NCI-H2171 (cell line): ENCODE data around the gene ZNF568.

ENCODE experiments used
- DNase-seq: peaks from one replicate; lab custom pipeline; 2025; lab: John Stamatoyannopoulos, UW

The ZNF568 gene

DNA sequence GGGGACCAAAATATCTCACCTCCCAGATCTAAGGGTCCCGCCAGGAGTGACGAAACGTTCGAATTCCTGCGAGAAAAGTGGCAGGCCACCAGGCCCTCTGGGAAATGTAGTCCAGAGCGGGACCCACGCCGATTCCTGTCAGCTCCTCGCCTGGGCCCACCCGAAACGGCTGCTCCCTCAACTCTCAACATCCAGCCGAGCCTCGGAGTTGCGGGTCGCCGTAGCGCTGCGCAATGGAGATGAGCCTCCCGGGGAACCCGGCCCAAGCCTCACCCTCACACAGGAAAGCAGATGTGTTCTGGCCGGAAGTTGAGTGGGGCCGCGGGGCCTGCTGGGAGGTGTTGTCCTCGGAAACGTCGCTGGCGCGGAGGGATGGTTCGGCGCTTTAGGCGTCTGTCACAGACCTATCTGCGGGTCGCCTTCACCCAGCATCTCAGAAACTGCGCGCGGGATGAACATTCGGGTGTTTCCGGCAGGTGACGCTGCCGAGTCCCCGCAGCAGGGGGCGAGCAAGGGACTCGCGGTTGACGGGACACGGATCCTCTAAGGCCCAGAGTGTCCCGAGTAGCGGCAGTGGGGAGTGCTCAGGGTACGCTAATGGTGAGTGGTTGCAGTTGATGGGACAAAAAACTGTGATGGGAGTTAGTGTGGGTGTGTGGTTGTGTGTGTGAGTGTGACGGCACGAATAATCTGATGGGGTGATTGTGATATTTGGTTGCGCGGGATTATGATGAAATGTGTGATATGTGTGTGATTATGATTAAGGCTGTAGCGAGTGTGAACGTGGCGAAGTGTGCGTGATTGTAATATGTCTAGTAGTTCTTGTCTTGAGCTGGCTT is at the start of gene ZNF568, which contains the start of gene ZNF829:
Gene ZNF568 (plus strand): TSS at position 341 of the 839 bp plus-strand sequence. CDS start 6,439 bp downstream, outside the sequence.
Gene ZNF829 (minus strand): TSS at position 300 of the 839 bp plus-strand sequence. CDS start 1,124 bp downstream, outside the sequence.
- peak; percentile 93 for DNase-seq

DNA sequence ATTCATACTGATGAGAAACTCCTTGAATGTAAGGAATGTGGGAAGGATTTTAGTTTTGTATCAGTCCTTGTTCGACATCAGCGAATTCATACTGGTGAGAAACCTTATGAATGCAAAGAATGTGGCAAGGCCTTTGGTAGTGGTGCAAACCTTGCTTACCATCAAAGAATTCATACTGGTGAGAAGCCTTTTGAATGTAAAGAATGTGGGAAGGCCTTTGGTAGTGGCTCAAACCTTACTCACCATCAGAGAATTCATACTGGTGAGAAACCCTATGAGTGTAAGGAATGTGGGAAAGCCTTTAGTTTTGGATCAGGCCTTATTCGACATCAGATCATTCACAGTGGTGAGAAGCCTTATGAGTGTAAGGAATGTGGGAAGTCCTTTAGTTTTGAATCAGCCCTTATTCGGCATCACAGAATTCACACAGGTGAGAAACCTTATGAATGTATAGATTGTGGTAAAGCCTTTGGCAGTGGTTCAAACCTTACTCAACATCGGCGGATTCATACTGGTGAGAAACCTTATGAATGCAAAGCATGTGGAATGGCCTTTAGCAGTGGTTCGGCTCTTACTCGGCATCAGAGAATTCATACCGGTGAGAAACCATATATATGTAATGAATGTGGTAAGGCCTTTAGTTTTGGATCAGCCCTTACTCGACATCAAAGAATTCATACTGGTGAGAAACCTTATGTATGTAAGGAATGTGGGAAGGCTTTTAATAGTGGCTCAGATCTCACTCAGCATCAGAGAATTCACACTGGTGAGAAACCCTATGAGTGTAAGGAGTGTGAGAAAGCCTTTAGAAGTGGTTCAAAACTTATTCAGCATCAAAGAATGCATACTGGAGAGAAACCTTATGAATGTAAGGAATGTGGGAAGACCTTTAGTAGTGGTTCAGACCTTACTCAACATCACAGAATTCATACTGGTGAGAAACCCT is 38.9 kb upstream of the ZNF568 start:
- DNase-seq, result no peak

DNA sequence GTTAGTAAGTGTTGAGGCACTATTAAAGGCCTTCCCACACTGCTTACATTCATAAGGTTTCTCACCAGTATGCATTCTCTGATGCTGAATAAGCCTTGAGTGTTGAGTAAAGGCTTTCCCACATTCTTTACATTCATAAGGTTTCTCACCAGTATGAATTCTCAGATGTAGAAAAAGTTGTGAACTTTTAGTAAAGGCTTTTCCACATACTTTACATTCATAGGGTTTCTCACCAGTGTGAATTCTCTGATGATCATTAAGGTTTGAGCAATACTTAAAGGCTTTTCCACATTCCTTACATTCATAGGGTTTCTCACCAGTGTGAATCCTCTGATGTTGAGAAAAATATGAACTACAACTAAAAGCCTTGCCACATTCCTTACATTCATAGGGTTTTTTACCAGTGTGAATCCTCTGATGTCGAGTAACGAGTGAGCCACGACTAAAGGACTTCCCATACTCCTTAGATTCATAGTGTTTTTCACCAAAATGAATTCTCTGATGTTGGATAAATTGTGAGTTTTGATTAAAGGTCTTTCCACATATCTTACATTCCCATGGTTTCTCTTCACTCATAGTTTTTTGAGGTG is 24.3 kb upstream of the ZNF568 start:
- no peak for DNase-seq

DNA sequence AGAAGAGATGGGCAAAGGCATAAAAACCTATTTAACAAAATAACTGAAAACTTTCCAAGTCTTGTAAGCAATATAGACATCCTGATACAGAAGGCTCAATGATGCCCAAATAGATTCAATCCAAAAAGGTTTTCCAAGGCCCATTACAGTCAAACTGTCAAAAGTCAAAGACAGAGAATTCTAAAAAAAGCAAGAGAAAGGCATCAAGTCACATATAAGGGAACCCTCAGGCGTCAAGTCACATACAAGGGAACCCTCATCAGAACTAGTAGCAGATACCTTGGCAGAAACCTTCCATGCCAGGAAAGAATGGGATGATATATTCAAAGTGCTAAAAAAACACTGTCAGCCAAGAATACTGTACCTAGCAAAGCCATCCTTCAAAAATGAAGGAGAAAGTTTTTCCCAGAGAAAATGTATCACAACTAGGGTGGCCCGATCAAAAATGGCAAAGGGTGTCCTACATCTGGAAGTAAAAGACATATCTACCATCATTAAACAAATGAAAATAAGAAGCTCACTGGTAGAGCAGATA is 21.2 kb upstream of the ZNF568 start:
- DNase-seq, result no peak

DNA sequence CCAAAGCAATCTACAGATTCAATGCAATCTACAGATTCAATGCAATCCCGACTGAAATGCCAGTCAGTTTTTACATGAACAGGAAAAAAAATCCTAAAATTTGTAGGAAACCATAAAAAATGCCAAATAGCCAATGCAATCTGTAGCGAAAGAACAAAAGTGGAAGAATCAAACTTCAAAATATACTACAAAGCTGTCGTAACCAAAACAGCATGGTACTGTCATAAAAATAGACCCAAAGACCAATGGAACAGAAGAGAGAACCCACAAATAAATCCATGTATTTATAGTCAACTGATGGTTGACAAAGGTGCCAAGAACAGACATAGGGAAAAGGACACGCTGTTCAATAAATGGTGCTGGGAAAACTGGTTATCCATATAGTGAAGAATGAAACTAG is 17.7 kb upstream of the ZNF568 start:
- no peak for DNase-seq

DNA sequence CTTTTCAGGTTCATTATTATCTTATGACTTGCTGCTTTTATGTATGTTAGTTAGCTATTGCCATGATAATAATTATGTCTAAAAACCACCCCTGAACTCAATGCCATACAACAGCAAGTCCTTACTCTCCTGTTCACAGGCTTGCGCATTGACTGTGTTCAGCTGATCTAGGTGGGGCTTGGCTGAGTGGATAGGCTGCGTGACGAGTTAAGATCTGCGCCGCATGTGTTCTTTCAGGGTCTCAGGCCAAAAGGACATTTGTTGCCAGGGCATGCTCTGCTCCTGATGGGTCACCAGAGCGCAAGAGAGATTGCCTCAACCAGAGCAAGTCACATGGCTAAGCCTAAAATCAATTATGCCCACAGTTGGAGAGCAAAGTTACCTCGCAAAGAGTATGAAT is 859 bp downstream of the ZNF568 start:
- no peak for DNase-seq

DNA sequence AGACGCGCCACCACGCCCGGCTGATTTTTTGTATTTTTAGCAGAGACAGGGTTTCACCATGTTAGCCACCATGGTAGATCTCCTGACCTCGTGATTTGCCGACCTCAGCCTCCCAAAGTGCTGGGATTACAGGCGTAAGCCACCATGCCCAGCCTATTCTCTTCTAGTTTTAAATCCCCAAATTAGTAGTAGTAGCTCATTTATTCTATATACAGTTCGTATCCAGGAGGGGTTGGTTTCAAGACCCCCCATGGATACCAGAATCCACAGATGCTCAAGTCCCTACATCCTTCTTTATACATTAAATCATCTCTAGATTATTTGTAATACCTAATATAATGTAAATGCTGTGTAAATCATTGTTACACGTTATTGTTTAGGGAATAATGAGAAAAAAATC is 2.0 kb downstream of the ZNF568 start:
- DNase-seq, result no peak

DNA sequence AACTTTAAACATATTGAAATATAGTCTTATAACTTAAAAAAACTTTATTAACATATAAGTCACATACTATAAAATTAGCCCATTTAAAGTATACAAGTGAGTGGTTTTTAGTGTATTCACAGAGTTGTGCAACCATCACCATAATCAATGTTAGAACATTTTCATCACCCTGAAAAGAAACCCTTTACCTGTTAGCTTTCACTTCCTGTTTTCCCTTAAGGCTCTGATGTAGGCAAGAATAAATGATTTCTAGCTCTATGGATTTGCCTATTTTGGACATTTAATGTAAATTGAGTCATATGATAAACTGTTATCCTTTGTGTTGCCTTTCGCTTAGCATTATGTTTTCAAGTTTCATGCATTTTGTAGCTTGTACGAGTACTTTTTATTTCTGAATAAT is 15.6 kb downstream of the ZNF568 start:
- no peak for DNase-seq

DNA sequence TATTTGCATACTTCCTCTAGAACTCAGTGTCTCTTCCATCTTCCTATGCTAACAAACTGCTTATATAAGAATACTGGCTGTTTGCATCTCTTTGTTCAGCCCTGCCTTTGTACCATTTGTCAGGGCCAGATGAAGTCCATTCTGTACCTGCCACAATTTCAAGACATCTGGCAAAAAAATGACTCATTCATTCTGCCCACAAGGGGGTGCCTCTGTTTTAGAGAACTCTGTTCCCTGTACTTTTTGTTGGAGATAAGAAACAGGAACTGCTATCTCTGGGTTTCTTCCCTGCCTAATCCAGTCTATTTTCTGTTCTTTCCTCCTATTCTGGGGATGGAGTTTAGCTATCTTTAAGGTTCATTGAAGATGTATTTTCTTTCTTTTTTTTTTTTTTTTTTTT is 23.0 kb downstream of the ZNF568 start:
- DNase-seq, result no peak

DNA sequence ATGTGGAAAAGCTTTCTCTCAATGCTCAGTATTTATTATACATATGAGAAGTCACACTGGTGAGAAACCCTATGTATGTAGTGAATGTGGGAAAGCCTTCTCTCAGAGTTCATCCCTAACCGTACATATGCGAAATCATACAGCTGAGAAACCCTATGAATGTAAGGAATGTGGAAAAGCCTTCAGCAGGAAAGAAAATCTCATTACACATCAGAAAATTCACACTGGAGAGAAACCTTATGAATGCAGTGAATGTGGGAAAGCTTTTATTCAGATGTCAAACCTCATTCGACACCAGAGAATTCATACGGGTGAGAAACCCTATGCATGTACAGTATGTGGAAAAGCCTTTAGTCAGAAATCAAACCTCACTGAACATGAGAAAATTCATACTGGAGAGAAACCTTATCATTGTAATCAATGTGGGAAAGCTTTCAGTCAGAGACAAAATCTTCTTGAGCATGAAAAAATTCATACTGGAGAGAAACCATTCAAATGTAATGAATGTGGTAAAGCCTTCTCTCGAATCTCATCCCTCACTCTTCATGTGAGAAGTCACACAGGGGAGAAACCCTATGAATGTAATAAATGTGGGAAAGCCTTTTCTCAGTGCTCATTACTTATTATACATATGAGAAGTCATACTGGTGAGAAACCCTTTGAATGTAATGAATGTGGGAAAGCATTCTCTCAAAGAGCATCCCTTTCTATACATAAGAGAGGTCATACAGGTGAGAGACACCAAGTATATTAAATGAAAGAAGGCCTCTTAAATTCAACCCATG is 34.4 kb downstream of the ZNF568 start:
- no peak for DNase-seq

DNA sequence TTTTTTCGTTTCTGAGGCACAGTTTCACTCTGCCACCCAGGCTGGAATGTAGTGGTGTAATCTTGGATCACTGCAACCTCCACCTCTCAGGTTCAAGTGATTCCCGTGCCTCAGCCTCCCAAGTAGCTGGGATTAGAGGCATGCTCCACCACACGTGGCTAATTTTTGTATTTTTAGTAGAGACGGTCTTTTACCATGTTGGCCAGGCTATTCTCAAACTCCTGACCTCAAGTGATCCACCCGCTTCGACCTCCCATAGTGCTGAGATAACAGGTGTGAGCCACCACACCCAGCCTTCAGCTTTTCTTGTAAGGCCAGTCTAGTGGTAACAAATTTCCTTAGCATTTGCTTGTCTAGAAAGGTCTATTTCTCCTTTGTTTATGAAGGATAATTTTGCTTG is 46.2 kb downstream of the ZNF568 start:
- no peak for DNase-seq

DNA sequence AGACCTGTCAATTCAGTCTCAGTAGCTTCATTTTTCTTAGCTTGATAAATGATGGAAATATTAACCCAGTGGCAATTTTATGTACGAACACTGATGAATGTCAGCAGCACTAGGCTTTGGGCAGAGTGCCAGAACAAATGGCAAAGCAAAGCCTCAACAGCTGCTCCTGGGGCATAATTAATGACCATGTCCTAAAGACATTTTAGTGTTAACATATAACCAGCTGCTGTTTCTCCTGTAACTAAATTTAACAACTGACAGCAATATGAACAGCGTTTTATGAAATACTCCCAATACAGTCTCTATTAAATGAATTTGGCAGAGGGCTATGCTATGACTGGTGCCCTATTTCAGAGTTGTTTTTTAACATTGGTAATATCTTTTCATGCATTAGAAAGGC is 47.1 kb downstream of the ZNF568 start:
- DNase-seq, result peak; percentile 77

DNA sequence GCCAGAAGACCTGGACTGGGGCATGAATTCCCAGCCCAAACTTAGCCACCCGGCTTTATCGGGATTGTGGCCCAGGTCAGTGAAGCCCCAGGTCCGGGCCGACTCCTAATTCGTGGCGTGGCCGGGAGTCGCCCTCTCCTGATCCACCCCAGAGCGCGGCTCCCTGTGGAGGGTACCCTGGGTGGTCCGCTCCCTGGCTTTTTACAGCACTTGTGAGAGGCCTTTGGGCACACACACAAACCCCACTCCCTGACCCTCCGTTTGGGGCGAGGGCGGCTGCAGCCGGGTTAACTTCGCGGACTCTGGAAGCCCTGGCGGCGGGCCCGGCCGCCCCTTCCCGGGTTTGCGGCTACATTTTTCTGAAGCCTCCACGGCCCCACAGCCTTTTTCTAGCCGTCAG is 56.4 kb downstream of the ZNF568 start:
- DNase-seq, result no peak

DNA sequence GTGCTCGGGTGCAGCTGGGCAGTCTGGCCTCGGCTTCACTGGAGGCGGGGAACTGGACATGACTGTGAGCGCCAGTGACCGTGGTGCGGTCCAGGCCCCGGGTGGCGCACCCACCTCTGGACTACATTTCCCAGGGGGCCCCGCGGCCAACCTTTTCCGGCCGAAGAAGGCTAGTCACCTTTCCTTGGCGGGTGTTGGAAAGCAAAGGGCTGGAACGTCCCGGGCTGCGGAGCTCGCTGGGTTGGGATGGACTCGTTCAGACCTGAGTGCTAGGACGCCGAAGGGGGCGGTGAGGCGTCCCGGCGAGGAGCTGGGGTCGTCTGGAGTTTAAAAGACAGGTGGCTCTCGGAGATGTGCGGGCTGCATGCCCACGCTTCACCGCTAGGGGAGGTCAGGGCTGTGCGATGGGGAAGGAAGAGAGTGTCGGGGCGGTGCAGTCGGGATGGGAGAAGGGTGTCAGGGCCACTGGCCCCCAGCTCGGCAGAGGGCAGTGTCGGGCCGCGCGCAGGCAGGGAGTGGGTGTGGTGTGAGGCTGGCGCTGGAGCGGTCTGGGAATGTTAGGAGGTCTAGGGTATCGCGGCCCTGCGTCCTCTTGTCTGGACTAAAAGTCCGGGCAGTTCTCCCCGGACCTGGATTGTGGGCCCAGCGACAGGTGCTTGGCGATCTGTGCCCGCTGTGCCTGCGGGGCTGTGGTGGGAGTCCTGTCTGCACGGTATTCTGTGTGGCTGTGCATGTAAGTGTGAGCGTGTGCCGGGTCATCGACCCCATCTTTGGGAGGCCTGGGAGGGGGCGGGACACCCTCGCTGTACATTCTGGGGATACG is 57.1 kb downstream of the ZNF568 start:
- no peak for DNase-seq

DNA sequence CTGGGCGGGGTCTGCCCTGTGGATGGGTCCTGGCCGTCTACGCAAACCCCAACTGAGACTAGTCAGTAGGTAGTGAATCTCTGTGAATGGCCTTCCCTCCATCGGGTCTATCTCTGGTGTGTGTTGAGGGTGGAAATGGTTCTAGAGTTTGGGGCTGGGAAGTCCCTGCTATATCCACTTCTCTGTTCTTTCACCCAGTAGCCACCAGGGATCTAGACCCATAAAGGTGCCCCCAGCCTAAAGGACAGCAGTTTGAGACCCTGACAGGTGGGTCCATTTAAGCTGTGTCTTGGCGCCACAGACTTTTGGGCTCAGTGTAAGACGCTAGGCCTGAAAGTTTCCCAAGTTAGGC is 57.7 kb downstream of the ZNF568 start:
- DNase-seq, result no peak

DNA sequence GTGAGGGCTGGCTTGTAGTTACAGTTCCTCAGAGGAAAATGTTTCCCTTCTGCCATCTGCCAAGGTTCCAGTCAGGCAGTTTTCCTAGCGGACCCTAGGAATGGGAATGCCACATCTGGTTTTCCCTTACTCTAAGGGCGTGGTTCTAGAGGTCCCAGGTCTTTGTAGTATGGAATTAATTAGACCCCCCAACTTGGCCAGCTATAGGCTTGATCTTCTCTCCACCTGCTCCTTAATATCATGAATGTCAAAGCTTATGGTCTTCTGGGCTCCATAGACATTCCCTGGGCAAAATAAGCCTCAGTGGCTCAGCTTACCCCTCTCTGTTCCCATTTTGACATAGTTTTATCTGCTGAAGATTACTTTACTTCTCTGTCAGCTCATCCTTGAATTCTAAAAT is 70.0 kb downstream of the ZNF568 start:
- DNase-seq, result no peak

DNA sequence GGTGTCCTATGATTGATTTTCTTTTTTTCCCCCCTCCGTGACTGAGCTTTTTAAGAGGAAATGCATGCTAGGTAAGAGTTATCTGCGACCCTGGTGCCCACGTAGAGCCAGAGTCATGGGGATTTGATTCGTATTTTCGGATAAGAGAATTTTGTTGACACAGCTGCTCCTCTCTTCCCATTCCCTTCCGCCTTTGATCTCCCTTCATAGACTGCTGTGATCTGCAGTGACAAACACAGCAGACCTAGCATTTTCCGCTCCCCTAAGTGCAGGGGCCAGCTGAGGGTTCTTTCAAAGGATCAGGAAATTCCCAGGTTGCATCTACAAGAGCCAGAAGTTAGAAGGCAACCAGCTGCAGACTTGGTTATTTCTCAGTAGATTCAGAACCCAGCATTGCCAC is 70.5 kb downstream of the ZNF568 start:
- DNase-seq, result no peak

DNA sequence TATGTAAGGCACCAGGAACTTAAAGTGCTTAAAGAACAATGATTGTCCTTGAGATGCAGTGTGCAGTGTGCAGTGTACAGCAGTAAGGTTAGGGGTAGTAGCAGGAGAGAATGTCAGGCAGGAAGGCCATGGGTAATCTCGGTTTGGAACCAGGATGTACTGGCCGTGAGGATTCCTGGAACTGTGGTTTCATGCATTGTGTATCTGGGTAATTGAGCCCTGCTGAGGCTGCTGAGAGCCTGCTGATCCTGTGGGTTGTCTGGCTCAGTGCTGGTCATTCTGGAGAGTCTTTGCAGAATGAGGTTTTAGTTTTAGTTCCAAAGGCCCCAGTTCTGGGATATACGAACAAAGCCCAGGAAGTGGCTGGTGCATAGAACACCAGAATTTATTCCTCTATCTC is 71.0 kb downstream of the ZNF568 start:
- DNase-seq, result no peak

DNA sequence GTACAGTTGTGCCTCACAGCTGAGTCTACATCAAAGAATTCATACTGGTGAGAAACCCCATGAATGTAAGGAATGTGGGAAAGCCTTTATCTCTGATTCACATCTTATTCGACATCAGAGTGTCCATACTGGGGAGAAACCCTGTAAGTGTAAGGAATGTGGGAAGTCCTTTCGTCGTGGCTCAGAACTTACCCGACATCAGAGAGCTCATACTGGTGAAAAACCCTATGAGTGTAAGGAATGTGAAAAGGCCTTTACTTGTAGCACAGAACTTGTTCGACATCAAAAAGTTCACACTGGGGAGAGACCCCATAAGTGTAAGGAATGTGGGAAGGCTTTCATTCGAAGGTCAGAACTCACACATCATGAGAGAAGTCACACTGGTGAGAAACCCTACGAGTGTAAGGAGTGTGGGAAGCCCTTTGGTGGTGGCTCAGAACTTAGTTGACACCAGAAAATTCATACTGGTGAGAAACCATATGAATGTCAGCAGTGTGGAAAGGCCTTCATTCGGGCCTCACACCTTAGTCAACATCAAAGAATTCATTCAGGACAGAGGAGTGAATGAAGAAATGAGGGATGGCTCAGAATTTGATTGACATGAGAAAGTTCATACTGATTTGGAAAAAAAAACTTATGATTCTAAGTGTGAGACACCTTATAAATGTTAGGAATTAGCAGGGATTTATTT is 81.2 kb downstream of the ZNF568 start:
- DNase-seq, result no peak

DNA sequence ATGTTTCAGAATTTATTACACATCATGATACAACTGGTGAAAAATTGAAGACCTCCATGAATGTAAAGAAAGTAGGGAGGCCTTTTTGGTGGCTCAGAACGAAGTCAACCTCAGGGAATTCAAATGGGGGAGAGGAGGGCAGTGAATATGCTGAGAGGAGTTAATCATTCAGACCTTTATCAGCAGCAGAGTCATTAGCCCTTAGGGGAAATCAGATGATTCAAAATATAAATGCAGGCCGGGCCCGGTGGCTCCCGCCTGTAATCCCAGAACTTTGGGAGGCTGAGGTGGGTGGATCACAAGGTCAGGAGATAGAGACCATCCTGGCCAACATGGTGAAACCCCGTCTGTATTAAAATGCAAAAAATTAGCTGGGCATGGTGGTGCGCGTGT is 81.7 kb downstream of the ZNF568 start:
- no peak for DNase-seq
